ENCODE results near the gene ESRRG.

Gene ESRRG

DNA sequence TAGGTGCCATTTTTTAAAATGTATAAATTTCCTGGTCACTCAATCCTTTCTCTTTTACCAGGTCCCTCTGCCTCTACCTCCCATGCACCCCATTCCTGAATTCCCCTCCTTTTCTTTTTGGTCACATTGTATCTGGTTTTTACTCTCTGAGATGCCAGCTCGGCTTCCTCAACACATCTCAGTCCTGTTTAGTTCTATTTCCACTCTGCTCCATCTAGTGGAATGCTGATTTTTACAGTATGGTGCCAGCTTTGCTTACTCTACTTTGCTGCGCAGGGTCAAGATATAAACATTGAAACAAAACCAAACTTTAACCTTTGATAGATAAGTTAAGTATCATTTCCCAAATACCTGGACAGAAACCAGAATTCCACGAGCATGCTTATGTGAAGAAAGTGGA, 96.0 kb downstream of the ESRRG start:
- no peak for DNase-seq (ENCODE audit: low read depth)

DNA sequence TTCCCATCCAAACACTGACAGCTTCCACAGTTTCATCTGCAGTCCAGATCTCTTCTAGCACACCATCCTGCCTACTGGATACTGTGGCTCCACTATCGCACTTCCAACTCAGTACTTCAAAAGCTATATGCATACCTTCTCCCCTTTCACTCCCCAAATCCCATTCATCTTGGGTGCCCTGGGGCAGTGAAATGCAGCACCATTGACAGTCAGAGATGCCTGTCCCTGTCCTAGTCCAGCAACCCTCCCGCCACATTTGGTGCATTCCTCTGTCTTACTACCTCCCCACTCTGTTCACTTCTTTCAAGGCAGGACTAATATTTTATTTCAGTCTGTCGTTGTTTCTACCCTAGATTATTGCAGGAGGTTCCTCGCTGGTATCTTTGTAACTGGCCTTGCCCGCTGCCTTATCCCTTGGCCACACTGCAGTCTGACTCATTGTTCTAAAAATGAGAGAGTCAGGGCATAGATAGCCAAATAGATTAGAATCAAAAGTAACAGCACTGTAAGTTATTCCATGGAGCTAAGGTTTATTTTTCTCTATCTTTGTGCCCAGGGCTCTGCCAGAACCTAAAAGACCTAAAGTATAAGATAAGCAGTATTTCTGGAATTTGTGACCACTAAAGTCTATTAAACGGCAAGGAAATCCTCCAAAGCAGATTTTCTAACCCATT, 96.7 kb downstream of the ESRRG start:
- DNase-seq (ENCODE audit: low read depth): no peak

DNA sequence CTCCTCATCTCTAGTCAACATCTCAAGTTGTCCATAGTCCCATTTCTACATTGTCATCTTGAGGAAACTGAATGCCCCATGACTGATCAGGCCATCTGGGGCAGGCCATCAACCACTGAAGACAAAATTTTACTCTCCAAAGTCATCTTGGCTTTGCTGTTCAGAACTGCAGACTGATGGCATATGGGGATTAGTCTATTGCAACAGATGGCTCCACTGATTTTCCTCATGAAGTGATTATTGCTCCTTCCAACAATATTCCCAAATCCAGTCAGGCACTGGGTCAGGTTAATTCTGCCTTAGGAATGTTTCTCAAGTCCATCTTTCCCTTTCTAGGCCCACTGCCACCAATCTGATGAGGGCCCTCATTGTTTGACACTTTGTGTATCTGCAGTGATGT, 101.7 kb downstream of the ESRRG start:
- no peak for DNase-seq (ENCODE audit: low read depth)

DNA sequence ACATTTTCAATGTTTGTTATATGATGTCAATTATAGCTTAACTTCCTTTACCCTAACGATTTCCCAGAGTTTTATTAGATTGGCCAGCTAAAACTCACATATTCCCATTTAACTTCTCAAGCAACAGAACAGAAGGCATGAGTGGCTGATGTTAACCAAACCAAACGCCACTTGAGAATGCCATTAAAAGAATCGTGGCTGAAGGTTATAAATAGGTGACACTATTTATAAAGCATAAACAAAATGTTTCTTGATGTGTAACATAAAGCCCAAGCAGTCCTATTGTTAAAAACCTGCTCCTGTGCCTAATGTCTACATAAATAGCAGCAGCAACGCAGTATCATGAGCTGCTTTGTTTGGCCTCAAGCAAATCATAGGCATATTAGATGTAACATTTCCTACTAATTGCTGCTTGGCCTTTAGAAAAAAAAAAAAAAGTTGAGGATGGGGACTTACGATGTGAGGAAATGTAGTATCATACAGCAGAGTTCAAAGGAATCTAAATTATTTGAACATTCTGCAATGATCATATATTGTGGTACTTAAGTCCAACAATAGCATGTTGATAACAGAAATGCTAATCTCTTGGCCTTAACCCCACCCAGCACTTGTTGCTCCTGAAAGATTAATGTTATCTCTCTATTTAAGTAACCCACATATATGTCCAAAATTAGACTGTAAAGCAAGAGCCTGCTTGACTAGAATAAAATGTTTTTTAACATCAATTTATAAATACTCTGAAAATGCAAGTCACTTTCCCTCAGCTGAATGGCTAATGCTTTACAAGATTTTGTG, 106.0 kb downstream of the ESRRG start:
- DNase-seq (ENCODE audit: low read depth): no peak

DNA sequence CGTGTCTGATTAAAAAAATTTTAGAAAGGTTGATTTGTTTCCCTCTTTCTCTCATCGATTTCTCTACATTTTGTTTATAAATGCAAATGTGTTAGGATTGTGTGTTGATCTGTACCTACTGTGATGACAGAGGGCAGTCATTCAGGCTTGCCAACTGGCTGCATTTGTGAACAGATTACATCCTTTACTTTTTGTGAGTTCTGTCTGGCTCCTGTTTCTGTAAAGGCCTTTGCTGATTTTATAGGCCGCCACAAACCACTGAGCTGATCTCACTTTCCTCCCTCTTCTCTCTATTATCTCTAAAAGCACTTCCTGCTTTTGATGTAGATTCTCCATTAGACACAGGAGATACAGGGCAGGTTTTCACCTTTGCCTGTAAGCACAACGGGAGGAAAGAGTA, 106.8 kb downstream of the ESRRG start:
- no peak for DNase-seq (ENCODE audit: low read depth)

DNA sequence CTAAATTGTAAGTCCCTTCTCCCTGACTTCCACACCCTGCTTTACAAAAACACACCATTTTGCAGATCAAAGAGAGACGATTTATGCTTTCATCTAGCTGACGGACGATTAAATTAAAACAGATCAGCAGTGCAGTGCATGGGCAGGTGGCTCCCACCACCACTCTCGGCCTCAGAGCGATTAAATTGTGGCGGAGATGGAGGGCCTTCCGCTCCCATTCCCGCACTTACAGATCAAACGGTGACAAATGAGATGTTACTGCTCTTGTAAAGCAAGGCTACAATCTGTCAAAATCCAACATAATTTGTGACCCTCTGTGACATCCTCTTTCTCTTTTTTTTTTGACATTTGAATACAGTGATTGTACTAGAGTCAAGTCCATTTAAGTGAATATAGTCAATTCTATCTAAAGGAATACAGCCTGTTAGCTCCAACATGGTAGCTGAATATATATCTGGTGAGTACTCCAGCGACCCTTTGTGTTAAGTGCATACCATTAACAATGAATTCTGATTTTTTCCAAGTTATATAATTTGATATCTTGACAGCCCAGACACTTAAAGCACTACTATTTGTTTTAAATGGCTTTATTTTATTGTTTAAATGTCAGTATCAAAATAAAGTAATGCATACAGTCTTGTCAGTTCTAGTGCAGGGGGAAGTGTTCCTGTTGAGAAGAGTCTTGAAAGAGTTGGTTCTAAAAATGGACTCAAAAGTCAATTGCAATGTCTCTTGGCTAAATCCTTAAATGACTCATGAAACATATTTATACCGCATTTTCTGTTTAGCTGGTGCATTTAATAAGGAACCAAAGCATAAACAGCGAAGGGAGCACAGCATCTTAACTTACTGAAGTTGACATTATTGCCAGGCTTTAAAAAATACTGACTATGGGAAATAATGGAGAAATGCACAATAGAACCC, 109.0 kb downstream of the ESRRG start:
- no peak for DNase-seq (ENCODE audit: low read depth)

DNA sequence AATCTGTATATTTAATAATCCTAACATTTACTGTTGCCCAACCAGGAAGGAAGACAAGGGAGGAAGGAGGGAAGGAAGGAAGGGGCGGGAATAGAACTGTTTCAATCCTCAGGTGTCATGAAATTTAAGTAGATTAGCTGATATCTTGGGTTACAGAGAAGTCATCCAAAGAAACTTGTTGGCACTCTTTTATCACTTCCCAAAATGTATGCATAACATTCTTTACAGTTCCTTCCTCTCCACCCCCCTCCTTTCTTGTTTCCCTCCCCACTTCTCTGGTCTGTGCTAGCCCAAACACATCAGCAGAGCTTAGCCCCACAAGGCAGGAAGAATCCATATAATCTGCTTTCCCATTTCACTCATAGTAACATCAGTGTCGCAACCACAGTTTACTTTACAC, 110.9 kb downstream of the ESRRG start:
- DNase-seq (ENCODE audit: low read depth): no peak

DNA sequence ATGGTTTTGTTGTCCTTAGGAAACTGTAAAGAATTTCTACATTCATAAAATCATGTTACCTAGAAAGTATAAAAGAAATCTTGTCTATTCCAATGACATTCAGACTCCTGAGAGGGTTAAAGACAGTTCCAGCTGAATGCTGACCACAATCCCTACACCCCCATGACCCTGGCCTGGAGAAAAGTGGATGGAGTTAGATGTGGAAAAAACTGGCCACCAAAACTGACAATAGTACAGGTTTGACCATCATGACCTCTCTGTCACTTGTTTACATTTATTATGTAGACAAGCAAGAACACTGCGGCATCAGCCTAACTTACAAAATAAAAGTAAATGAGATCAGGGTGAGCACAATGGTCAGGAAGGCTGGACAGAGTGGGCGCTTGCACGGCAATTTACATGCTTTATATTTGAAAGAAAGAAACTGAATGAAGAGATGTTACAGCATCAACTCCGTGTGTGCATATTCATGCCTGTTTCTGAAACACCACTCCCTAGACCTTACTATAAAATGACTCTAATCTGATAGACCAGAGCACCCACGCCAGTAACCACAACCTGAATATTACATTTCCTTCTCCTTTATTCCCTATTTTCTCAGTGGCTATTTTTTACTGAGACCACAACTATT, 116.0 kb downstream of the ESRRG start:
- no peak for DNase-seq (ENCODE audit: low read depth)

DNA sequence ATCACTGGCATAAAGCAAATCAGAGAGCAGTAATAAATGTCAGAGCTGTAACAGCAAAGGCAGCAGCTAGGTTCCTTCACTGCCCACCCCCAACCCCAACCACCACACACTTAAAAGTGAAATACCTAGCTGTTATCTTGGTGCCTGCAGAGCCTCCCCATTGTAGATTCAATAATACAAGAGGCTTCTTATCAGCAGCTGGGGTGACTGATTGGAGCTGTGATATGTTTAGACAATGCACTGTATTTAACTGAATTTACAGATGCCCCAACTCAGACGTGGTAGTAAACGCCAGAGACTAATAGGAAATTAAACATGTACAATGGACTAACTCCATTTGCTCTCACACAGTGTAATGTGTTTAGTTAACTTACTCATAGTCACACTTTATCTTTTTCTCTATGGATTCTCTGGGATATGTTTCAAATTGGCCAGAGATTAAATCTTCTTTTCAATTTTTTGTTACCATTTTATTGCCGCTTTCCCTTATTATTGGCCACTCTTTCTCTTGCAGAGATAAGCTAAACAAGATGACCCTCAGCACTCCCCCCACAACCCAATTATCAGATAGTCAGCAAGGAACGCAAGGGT, 117.1 kb downstream of the ESRRG start:
- DNase-seq (ENCODE audit: low read depth): no peak

DNA sequence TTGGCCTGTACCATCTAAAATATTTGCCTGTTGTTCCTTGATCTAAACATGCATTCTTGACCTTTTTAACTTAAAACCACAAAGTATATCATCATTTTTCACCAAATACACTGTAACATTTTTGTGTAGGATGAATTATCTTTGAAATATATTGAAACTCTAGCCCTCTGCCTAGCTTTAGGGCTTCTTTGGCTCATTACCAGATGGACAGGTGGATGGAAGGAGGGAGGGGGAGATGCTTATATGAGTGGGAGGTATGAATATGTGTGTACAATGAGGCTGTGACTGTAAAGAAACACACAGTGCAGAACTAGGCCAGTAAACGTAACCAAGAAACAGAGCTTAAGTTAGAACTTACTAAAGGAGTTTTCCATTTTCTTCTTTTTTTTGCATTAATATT, 118.5 kb downstream of the ESRRG start:
- no peak for DNase-seq (ENCODE audit: low read depth)

DNA sequence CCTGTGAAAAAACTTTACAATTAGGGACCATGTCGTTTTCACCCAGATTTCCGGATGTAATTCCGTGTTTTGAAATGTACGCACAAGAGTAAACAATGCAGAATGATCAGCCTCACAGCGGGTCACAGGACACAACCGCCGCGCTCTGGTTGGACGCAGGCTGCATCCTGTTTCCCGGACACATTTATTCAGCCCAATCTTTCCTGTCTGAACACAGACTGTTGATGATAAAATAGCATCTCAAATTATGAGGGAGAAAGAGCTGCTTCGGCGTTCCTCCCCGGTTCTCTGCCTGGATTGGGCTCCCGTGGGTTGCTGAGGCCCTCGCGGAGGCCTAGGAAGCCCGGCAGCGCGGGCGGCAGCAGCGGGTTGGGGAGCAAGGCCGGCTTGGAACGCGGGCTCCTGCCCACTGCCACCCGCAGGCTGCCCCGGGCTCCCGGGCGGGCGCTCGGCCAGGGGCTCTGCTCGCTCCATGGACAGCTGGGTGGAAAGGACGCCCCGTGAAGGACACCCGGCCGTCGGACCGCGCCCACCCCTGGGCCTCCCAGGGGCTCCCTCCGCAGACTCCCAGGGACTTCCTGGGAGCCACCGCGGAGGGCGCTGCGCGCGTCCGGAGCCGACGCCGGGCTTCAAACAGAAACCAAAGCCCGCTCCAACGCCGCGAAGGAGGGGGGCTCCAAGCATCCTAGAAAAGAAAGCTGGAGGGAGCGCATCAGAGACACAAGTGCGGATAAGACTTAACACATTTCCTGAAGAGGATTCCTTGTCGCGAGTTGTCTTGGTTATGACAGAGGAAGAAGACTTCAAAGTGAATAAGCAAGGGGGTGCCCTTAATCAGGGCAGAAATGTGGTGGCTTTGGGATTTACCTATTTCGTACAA, 122.3 kb downstream of the ESRRG start:
- DNase-seq (ENCODE audit: low read depth): peak; percentile 78

DNA sequence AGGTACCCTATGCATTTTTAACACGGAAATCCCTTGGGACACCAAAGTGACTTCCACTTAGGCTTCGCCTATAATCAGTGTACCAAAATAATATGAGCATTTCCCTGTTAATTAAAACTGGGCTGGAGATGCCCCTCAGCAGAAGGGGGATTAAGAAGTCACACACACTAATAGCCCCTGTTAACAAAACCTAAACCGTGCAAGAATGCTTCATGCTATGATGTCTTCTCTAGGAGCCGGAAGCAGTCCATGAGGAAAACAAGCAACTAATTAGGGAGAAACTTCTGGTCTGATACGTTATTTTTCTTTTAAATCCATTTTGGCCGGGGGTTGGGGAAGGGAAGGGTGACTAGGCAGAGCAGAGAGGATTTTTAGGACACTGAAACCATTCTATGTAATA, 123.4 kb downstream of the ESRRG start:
- DNase-seq (ENCODE audit: low read depth): no peak

DNA sequence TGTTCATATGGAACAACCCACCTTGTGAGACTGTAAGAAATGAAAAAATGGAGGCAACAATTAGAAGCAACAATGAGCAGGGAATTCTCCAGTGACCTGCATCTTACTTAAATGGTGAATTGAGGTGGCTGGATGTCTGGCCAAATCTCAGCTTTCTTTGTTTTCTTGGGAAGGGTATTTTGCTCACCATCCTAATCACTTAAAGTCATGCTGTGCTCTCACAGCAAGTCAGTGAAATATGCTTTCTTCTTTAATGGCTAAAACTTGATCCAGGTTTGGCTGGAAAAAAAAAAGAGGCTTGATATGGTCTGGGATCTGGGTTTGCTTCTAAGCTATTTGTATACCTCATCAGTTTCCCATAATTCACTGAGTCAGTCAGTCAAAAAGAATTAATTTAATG, 124.8 kb downstream of the ESRRG start:
- DNase-seq (ENCODE audit: low read depth): no peak

DNA sequence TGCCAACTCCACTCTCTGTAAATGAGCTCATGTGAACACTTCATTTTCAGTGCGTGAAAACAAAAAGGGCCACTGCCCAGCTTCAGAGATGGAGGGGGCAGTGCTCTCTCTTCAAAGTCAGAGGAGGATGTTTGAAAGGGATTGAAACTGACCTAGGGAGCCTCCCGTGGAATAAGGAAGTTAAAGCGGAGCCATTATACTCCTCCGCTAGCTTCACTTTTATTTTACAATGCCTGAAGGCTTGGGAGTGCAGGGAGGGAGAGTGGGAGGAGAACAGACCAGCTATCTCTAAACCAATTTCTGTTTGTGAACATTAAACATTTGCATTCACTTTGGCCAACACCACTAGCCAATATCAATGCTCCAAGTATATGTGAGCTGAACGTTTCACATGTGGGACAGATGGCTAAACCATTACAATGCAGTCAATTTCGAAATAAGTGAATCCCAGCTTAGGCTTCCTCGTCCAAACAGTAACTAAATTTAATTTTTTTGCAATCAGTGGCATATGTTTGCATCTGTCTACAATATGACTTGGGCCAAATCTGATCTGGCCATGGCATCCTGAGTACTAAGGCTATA, 126.9 kb downstream of the ESRRG start:
- DNase-seq (ENCODE audit: low read depth): no peak

DNA sequence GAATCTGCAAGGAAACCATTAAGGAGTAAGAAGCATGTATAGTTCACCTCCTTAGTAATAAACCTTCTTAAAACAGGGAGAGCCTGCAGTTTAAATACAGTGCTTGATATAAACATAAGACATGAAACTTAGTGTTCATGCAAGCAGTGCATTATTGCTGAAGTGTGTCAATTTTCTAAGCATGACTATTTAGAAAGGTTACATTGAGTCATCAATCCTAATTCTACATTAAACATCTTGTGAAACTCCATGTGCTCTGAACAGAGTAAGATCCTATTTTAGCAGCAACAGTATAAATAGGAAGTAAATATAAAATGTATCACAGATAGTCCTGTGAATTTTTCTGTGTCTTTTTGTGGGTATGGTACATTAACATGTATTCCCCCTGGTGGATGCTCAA, 135.5 kb downstream of the ESRRG start:
- DNase-seq (ENCODE audit: low read depth): no peak

DNA sequence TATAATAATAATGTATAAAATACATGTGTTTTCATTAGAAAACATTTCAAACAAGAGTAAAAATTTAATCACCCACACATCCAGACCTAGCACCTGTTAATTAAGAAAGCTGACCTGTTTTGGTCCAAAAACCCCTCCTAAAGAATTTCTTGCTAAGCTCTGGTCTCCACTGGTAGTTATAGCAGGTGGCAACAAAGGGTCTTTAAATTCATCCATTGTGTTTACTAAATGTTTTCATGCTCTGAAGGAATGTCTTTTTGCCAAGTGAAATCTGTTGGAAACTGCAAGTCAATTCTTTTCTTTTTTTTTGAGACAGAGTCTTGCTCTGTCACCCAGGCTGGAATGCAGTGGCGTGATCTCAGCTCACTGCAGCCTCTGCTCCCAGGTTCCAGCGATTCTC, 141.1 kb downstream of the ESRRG start:
- no peak for DNase-seq (ENCODE audit: low read depth)

DNA sequence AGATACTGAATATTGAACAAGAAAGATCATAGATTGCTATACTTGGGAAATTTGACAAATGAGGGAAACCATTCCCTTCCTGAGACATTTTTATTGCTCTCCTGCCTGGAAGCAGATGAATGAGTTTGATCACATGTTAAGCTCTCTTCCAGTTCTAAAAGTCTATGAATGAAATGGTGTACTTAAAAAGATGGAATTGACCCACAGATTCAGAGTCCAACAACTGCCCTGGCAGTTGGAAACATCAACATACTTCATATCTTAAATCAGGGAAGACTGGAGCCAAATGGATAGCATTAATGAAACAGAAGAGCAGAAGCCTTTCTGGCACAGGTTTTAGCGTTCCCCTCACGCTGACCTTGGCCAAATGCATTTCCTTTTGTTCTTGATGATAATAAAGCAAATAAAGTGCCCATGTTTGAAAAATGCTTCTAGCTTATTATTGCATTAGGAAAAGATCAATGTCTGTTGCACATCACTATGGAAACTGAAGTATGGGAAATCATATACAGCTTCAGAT, 142.6 kb downstream of the ESRRG start:
- no peak for DNase-seq (ENCODE audit: low read depth)

DNA sequence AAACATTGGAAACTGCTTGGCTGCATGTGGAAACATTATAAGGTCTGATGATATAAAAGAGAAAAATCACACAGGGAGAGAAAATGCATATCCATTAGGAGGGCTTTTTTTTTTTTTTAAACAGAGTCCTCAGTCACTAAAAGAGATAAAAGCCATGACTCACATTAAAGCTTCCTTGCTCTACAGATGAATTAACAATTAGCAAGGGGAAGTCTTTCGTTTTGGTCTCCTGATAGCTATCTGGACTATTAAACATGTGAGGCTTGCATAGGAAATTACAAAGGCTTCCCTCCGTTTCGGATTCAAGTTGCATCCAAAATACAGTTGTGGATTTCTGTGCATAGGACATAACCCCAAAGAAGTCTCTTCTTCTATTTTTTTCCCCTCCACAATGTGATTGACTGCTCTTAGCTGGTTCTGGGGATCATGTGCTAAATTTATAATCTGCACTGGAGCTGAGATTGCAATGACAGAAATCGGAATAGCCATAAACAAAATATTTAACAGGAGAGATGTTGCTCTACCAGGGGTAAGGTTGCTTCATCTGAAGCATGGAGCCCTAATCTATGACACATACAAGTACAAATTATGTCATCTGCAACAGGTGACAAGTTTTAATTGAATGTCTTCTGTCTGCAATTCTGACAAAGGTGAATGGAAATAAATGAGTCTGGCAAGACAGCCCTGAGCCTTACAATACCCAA, 146.8 kb downstream of the ESRRG start:
- no peak for DNase-seq (ENCODE audit: low read depth)

DNA sequence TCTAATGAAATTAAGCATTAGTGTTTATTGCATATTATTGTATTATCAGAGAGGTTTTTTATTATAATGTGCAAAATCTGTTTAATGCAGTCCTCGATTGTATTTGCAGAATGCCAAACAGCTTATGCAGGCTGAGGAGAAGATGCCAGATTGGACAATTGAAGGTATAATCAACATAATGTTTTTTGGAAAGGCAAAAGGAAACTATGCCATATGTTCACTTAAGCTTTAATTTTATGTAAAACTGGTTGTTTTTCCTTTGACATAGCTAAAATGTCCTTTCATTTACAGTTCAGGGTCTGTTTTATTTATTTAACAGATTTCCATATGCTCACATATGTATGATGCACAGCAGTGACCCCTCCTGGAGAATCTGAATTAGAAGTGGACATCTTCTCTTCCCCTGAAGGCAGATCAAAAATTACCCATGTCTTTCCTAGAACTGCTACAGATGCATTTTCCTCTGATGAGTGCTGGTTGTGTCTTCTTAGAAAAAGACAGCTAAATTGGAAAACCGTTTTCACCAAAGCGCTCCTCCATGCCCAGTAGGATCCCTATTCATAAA, 156.5 kb downstream of the ESRRG start:
- peak; percentile 49 for DNase-seq (ENCODE audit: low read depth)

Data from iris pigment epithelial cell (primary cell).